Muscle layer of colon (tissue), 2 donors: Measurements from ENCODE around the gene NPAS3.

Experiments used
- H3K27ac ChIP-seq: one replicate; pipeline ENCODE4 v1.7.0; 2013; ENCODE audit warnings: low read depth, mild to moderate bottlenecking, low read length, moderate library complexity
- H3K27me3 ChIP-seq, 2 donors: one replicate each; pipeline ENCODE4 v1.7.0; 2013; ENCODE audit warnings: low read length in 2 of 2, mild to moderate bottlenecking in 2 of 2; ENCODE audit not compliant: insufficient read depth in 2 of 2, control insufficient read depth in 1 of 2
- H3K36me3 ChIP-seq: one replicate; pipeline ENCODE4 v1.7.0; 2013; ENCODE audit warnings: mild to moderate bottlenecking, low read length; ENCODE audit not compliant: insufficient read depth
- H3K4me1 ChIP-seq: one replicate; pipeline ENCODE4 v1.7.0; 2013; ENCODE audit warnings: mild to moderate bottlenecking, low read length; ENCODE audit not compliant: insufficient read depth
- H3K4me3 ChIP-seq, 2 donors: one replicate each; pipeline ENCODE4 v1.7.0; 2013; ENCODE audit warnings: low read length in 2 of 2, low read depth in 1 of 2, mild to moderate bottlenecking in 1 of 2, moderate library complexity in 1 of 2
- H3K9ac ChIP-seq: one replicate; pipeline ENCODE4 v1.7.0; 2013; ENCODE audit warnings: low read length
- H3K9me3 ChIP-seq: one replicate; pipeline ENCODE4 v1.7.0; 2013; ENCODE audit warnings: mild to moderate bottlenecking, low read length
- donor health status: abdominal sarcoma.
- donor health status: Adenocarcinoma of cecum.

Gene NPAS3

DNA sequence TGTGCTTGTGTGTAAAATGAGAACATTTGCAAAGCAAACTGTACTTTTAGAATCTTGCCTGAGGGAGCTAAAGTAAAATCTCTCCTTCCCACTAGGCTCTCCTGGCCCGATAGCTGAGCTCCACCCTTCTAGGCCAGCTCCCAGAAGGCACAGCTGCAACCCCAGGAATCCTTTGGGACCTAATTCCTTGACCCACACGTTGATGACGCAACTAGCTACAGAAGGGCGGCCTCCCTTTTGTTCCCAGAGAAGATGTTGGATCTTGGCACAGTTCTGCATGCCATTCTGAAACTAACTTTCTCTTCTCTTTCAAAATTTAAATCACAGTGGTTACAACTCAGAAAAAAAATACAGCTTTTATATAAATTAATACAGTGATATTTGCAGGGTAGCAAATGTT lies 744.1 kb downstream of the NPAS3 start:
- Histone ChIP-seq H3K9ac (no peak overlapping the region), H3K27ac (no peak overlapping the region), H3K27me3 (no peaks in the 10 kb centered on the region), H3K4me3 (no peak overlapping the region), H3K4me1 (no peaks in the 10 kb centered on the region), H3K9me3 (no peaks in the 10 kb centered on the region), H3K36me3 (no peaks in the 10 kb centered on the region)

DNA sequence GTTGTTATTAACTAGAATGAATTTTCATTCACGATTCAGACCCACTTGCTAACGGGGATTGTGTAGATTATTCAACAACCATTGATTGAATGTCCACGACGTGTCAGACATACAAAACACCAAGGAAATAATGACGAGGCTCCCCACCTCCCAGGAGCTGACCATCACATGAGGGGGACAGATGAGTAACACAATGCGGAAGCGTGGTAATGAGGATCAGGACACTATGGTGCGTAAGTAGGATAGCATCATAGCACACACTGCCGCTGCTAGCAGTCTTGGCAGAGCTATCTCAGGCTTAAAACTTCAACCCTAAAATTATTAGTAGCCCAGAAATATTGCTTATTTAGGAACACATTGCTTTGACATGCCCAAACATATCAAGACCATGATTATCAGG lies 746.3 kb downstream of the NPAS3 start:
- Histone ChIP-seq H3K27me3 (no peaks in the 10 kb centered on the region), H3K36me3 (no peaks in the 10 kb centered on the region), H3K9ac (no peak overlapping the region), H3K4me3 (no peak overlapping the region), H3K4me1 (no peaks in the 10 kb centered on the region), H3K27ac (no peak overlapping the region), H3K9me3 (no peaks in the 10 kb centered on the region)

DNA sequence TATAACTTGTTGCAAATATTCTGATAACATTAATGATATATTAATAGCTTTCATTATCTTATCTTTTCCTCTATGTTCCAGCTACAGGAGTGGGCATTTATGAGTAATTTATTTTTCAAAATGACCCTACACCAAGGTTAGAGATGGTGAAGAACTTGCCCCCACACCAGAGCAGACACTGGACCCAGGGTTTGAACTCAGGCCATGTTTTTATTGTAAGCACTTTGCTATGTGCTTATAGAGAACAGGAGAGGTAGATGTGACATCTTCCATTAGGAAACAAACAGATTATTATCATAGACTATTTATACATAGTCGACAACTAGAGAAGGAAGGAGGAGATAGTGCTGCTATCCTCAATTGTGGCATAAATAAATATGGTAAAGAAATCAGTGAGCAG lies 747.0 kb downstream of the NPAS3 start:
- no peak overlapping the region for H3K9ac ChIP-seq

DNA sequence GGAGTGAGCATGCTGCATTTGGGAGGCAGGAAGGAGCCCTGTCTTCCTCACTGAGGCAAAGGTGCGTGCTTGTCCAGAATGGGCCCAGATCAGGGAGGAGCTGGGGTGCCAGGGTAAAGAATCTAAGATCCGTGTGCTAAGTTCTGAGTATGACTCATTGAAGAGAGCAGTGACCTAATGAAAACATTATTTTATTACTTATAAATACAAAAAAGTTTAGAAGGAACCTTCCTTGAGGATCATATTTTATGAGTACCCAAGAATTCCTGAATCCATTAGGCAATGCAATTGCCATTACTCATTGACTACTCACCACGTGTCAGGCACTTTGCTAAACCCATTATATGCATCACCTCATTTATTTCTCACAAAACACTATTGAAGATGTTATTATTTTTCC lies 747.5 kb downstream of the NPAS3 start:
- H3K4me1 ChIP-seq, result no peaks in the 10 kb centered on the region
- no peak overlapping the region for H3K27ac ChIP-seq
- no peak overlapping the region for H3K9ac ChIP-seq
- no peaks in the 10 kb centered on the region for H3K27me3 ChIP-seq
- H3K9me3 ChIP-seq, result no peaks in the 10 kb centered on the region
- no peak overlapping the region for H3K4me3 ChIP-seq
- no peaks in the 10 kb centered on the region for H3K36me3 ChIP-seq

More for the DNA sequence above, 747.0 kb downstream of the NPAS3 start:
- H3K27me3 ChIP-seq, result no peaks in the 10 kb centered on the region
- no peak overlapping the region for H3K4me3 ChIP-seq
- no peaks in the 10 kb centered on the region for H3K9me3 ChIP-seq
- H3K4me1 ChIP-seq, result no peaks in the 10 kb centered on the region
- no peaks in the 10 kb centered on the region for H3K36me3 ChIP-seq
- H3K27ac ChIP-seq, result no peak overlapping the region

DNA sequence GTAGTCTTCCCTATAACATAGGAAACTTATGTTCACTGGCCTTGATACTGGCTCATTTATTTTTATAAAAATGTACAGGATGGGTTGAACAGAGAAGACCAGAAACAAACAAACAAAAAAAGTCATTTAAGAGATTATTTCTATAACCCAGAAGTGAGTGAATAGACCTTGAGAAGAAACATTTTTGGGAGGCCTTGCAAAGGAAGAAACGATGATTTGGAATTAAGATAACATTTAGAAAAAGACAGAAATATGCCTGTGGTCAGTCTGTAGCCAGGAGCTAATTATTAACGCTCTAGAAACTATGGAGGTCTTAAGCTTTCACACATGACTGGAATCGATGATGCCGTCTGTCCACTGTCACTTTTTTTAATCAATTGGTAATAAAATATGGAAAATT lies 748.2 kb downstream of the NPAS3 start:
- H3K4me3 ChIP-seq, result no peak overlapping the region
- H3K27me3 ChIP-seq, result no peaks in the 10 kb centered on the region
- H3K9ac ChIP-seq, result no peak overlapping the region
- H3K36me3 ChIP-seq, result no peaks in the 10 kb centered on the region
- no peaks in the 10 kb centered on the region for H3K4me1 ChIP-seq
- no peak overlapping the region for H3K27ac ChIP-seq
- H3K9me3 ChIP-seq, result no peaks in the 10 kb centered on the region

DNA sequence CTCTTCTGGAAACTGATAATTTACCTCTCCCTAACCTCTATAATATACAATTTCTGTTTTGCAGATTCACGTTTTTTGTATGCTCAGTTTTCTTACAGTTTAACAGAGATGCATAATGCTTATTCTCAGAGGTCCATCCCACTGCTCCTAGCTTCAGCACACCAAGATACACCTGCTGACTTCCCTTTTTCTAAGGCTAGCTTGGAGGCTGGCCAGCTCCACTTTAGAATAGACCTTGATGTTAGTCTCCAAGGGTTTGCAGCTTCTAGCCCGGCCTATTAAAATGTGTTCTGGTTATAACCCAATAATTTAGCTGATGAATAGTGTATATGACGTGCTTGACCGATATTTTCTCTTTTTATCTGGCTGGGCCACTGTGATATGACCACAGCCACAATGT lies 751.0 kb downstream of the NPAS3 start:
- no peak overlapping the region for H3K4me3 ChIP-seq
- H3K27ac ChIP-seq, result no peak overlapping the region
- H3K9me3 ChIP-seq, result no peaks in the 10 kb centered on the region
- H3K36me3 ChIP-seq, result no peaks in the 10 kb centered on the region
- H3K9ac ChIP-seq, result no peak overlapping the region
- no peaks in the 10 kb centered on the region for H3K4me1 ChIP-seq
- H3K27me3 ChIP-seq, result no peaks in the 10 kb centered on the region

DNA sequence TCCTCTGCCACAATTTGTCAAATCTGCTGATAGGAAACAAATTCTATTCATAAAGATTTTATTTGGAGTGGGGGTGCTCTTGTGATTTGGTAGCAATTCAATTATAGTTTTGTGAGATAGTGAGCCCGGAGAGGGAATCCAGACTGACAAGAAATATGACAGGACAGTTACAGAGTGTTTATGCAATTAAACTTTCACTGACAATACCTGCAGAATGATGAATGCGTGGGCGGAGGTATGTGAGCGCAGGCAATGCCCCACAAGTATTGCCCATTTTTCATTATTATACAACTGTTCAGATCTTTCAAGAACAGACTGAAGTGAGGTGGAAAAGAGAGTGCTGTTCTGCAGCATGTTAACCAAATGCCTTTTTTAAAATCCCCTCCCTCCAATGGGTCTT lies 753.2 kb downstream of the NPAS3 start:
- Histone ChIP-seq H3K9me3 (no peaks in the 10 kb centered on the region), H3K4me3 (no peak overlapping the region), H3K36me3 (no peaks in the 10 kb centered on the region), H3K27me3 (no peaks in the 10 kb centered on the region), H3K27ac (no peak overlapping the region), H3K9ac (no peak overlapping the region), H3K4me1 (no peaks in the 10 kb centered on the region)

DNA sequence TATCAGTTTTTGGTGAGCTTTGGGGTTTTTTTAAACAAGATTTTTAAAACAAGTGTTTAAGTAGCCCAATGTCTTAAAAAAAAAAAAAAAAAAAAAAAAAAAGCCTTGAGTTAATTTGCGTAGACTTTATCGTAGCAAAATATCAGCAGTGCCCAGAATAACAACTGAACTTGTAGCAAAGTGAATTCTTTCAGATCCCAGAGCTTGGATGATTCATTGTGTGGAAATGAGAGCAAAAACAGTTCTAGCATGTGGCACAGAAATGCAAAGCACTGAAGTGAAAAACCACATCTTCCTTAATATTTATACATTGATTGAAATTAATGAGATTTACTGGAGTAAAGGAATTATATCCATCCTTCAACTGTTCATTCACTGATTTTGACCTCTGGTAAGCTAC lies 754.1 kb downstream of the NPAS3 start:
- no peak overlapping the region for H3K4me3 ChIP-seq
- H3K27ac ChIP-seq, result no peak overlapping the region

DNA sequence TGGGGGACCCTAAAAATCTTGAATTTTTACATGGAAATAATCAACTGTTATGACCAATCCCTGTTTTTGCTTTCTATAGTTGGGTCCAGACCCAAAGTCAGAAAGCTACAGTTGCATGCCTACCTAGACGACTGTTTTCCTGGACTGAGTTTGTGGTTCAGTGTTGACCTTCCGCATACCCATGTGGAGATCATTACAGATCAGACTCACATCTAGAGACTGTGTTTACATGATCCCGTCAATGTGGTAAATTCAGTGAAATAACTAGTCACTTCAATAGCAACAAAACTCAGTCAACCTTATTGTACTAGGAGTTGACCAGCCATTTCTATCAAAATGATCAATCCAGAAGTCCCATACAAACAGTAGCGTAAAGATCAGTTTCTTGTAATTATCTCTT lies 754.6 kb downstream of the NPAS3 start:
- Histone ChIP-seq H3K9ac (no peak overlapping the region), H3K36me3 (no peaks in the 10 kb centered on the region), H3K27me3 (no peaks in the 10 kb centered on the region), H3K4me3 (no peak overlapping the region), H3K27ac (no peak overlapping the region), H3K4me1 (no peaks in the 10 kb centered on the region), H3K9me3 (no peaks in the 10 kb centered on the region)

More for the DNA sequence above, 754.1 kb downstream of the NPAS3 start:
- Histone ChIP-seq H3K9me3 (no peaks in the 10 kb centered on the region), H3K4me1 (no peaks in the 10 kb centered on the region), H3K27me3 (no peaks in the 10 kb centered on the region), H3K36me3 (no peaks in the 10 kb centered on the region), H3K9ac (no peak overlapping the region)

DNA sequence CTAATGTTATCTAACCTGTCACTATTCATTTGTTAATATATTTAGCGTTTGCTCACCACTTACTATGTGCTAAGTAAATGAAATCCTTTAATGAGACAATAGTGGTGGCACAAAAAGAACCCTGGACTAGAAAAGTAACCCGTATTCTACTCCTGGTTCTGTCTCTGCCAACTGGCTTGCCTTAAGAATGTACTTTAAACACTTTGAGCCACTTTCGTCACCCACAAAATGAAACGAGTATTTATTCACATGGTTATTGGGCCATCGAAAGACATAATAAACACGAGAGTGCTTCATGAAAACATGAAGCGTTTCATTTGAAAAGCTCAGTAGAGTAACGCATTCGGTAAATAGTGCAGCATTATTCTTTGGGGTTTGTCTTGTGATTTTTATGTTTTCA lies 757.5 kb downstream of the NPAS3 start:
- H3K9me3 ChIP-seq, result no peaks in the 10 kb centered on the region
- no peak overlapping the region for H3K4me3 ChIP-seq
- no peak overlapping the region for H3K9ac ChIP-seq
- no peaks in the 10 kb centered on the region for H3K36me3 ChIP-seq
- no peaks in the 10 kb centered on the region for H3K27me3 ChIP-seq
- H3K27ac ChIP-seq, result no peak overlapping the region
- H3K4me1 ChIP-seq, result no peaks in the 10 kb centered on the region

DNA sequence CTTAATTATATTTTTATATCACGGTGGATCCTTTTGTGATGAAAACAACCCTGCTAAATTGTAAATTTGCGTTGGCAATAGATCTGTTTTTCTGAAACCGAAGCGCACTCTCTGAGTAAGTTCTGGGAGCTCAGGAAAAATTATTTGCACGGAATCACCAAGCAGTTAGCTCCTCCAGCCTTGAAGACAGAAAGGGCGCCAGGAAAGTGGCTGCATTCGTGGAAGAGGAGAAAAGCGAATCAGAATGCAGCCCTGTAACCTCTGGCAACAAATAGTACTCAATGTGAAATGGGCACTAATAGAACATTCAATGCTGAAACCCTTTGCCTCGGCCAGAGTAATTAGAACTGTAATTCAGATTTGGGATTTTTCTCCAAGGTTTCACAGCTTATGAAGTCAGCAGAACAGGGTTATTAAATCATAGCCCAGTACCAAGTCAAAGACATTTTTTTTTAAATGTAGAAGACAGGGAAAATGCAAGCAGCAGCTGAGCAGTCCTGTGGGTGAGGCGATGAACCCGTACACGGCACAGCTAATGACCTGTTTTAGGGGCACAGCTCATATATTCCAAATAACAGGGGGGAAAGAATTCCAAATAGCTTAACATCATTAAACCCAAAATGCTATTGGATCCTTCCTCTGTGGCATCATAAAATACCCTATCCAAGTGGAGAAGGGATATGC lies 760.8 kb downstream of the NPAS3 start:
- no peaks in the 10 kb centered on the region for H3K4me1 ChIP-seq
- H3K9me3 ChIP-seq, result no peaks in the 10 kb centered on the region
- H3K4me3 ChIP-seq, result no peak overlapping the region
- H3K27ac ChIP-seq, result no peak overlapping the region
- no peaks in the 10 kb centered on the region for H3K36me3 ChIP-seq
- no peaks in the 10 kb centered on the region for H3K27me3 ChIP-seq
- no peak overlapping the region for H3K9ac ChIP-seq

DNA sequence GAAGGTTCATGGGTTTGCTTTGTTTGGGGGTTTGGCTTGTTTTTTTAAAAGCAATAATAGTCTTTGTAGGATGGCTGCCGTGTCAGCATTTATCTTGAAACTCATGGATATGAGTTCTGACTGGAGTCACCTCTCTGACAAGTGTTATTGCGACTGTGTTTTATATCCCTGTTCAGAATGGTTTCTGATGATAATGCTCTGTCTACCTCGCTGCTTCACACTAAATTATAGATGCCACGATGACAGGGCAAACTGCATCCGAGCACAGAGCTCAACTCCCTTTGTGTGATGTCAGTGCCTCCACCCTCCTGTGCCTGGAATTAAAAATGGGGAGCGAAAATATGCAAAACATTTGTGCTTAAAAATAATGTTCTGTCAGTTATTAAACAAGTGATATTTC lies 761.4 kb downstream of the NPAS3 start:
- Histone ChIP-seq H3K36me3 (no peaks in the 10 kb centered on the region), H3K27me3 (no peaks in the 10 kb centered on the region), H3K9ac (no peak overlapping the region), H3K27ac (no peak overlapping the region), H3K4me1 (no peaks in the 10 kb centered on the region), H3K4me3 (no peak overlapping the region), H3K9me3 (no peaks in the 10 kb centered on the region)
